ENCODE data around the gene MCRIP1. TPM values are rescaled to one million over a fixed set of nuclear protein-coding genes. Genes with fewer than 3 reads are reported as not detected.

MCRIP1 gene
- polyA plus RNA-seq, 1 donor (not counting 4 experiments of a cell fraction or from before 2014, with no cell fraction given), result 17.7 TPM

- Histone ChIP-seq H2AFZ (ENCODE audit: control insufficient read depth, low read length) (no peak overlapping the region), H3K9me3 (ENCODE audit: control insufficient read depth, low read depth, low read length) (no peaks in the 10 kb centered on the region), H3K4me1 (ENCODE audit: control insufficient read depth, extremely low read depth, insufficient read depth, low read length) (no peaks in the 10 kb centered on the region), H3K27me3 (ENCODE audit: control insufficient read depth, extremely low read depth, insufficient read depth, low read length) (no peaks in the 10 kb centered on the region), H3K27ac (ENCODE audit: control insufficient read depth, insufficient read depth, low read length) (no peak overlapping the region), H3K9ac (ENCODE audit: control insufficient read depth, extremely low read depth, insufficient read depth, low read length) (no peak overlapping the region), H3K36me3 (ENCODE audit: control insufficient read depth in 2 of 2, extremely low read depth in 1 of 2, insufficient read depth in 2 of 2, low read length in 2 of 2) (no peaks in the 10 kb centered on the region), H3K4me3 (ENCODE audit: control insufficient read depth in 2 of 3, extremely low read depth in 1 of 3, insufficient read depth in 2 of 3, low read depth in 1 of 3, low read length in 3 of 3) (no peak overlapping the region), H3K4me2 (ENCODE audit: control insufficient read depth, extremely low read depth, insufficient read depth, low read depth, low read length) (no peak overlapping the region), H3K79me2 (ENCODE audit: control insufficient read depth, insufficient read depth, low read length) (no peaks in the 10 kb centered on the region), H3K9me1 (ENCODE audit: control insufficient read depth, extremely low read depth, insufficient read depth, low read length) (no peaks in the 10 kb centered on the region), H4K20me1 (ENCODE audit: control insufficient read depth, extremely low read depth, insufficient read depth, low read length) (no peaks in the 10 kb centered on the region)
- DNase-seq (ENCODE audit: low read depth, low spot score) (no peak), FAIRE-seq (no peak)
- TF ChIP-seq, protein P1, sequence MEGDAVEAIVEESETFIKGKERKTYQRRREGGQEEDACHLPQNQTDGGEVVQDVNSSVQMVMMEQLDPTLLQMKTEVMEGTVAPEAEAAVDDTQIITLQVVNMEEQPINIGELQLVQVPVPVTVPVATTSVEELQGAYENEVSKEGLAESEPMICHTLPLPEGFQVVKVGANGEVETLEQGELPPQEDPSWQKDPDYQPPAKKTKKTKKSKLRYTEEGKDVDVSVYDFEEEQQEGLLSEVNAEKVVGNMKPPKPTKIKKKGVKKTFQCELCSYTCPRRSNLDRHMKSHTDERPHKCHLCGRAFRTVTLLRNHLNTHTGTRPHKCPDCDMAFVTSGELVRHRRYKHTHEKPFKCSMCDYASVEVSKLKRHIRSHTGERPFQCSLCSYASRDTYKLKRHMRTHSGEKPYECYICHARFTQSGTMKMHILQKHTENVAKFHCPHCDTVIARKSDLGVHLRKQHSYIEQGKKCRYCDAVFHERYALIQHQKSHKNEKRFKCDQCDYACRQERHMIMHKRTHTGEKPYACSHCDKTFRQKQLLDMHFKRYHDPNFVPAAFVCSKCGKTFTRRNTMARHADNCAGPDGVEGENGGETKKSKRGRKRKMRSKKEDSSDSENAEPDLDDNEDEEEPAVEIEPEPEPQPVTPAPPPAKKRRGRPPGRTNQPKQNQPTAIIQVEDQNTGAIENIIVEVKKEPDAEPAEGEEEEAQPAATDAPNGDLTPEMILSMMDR (optimal IDR thresholded peaks at IDR 0.05 in 1 of 3, IDR thresholded peaks at IDR 0.05 in 1 of 3, conservative IDR thresholded peaks at IDR 0.05 in 1 of 3; ENCODE audit: extremely low read depth in 1 of 3, insufficient read depth in 2 of 3, low read length in 3 of 3), result no peak
- no peak for TF ChIP-seq EZH2 (IDR thresholded peaks at IDR 0.05; ENCODE audit: low read length)
- dilution Hi-C loops (cut with MboI; ENCODE audit: extremely low pct_ligation_motif_present, low sequenced_read_pairs), result no loop called here
These were observed 40.1 kb downstream of the MCRIP1 start for GRCh38 chr17:81792675-81793615.

Other genes with a start within 250 kb of the MCRIP1 start
- 64.0 to 76.2 TPM (median 71.7 TPM) in 3 replicates for gene NPLOC4, start 196.2 kb downstream of the MCRIP1 start, polyA plus RNA-seq
- 0.89 to 2.9 TPM (median 1.3 TPM) in 3 replicates for gene TSPAN10, start 196.1 kb downstream of the MCRIP1 start, polyA plus RNA-seq
- gene PDE6G, start 176.7 kb downstream of the MCRIP1 start, polyA plus RNA-seq, result 0.24 TPM in 1 of 3 replicates, not detected in the others
- gene OXLD1, start 166.7 kb downstream of the MCRIP1 start, polyA plus RNA-seq, result 14.7 to 37.4 TPM (median 16.3 TPM) in 3 replicates
- gene CCDC137, start 166.6 kb downstream of the MCRIP1 start, polyA plus RNA-seq, result 15.4 to 22.3 TPM (median 17.2 TPM) in 3 replicates
- 46.5 to 58.3 TPM (median 48.7 TPM) in 3 replicates for gene ARL16, start 149.5 kb downstream of the MCRIP1 start, polyA plus RNA-seq
- 79.6 to 84.1 TPM (median 81.9 TPM) in 3 replicates for gene HGS, start 149.3 kb downstream of the MCRIP1 start, polyA plus RNA-seq
- 78.5 to 96.8 TPM (median 84.2 TPM) in 3 replicates for gene MRPL12, start 129.9 kb downstream of the MCRIP1 start, polyA plus RNA-seq
- gene SLC25A10, start 121.0 kb downstream of the MCRIP1 start, polyA plus RNA-seq, result 12.7 to 18.0 TPM (median 15.9 TPM) in 3 replicates
- not detected in 3 replicates for gene GCGR, start 29.1 kb downstream of the MCRIP1 start, polyA plus RNA-seq
- 0.12 to 0.99 TPM in 2 of 3 replicates, not detected in the other for gene PPP1R27, start 1.8 kb upstream of the MCRIP1 start, polyA plus RNA-seq
- gene P4HB, start 27.2 kb upstream of the MCRIP1 start, polyA plus RNA-seq, result 75.2 to 149 TPM (median 110 TPM) in 3 replicates
- gene ARHGDIA, start 38.0 kb upstream of the MCRIP1 start, polyA plus RNA-seq, result 51.7 to 280 TPM (median 65.7 TPM) in 3 replicates
- 49.6 to 84.5 TPM (median 68.3 TPM) in 3 replicates for gene ALYREF, start 58.3 kb upstream of the MCRIP1 start, polyA plus RNA-seq
- 195 to 269 TPM (median 230 TPM) in 3 replicates for gene ANAPC11, start 58.4 kb upstream of the MCRIP1 start, polyA plus RNA-seq
- 0.07 TPM in 1 of 3 replicates, not detected in the others for gene NPB, start 68.9 kb upstream of the MCRIP1 start, polyA plus RNA-seq
- 38.1 to 47.6 TPM (median 45.8 TPM) in 3 replicates for gene PCYT2, start 78.1 kb upstream of the MCRIP1 start, polyA plus RNA-seq
- 6.9 to 11.9 TPM (median 7.4 TPM) in 3 replicates for gene SIRT7, start 84.9 kb upstream of the MCRIP1 start, polyA plus RNA-seq
- gene MAFG, start 94.4 kb upstream of the MCRIP1 start, polyA plus RNA-seq, result 8.3 to 12.1 TPM (median 9.4 TPM) in 3 replicates
- gene PYCR1, start 104.0 kb upstream of the MCRIP1 start, polyA plus RNA-seq, result 22.2 to 27.9 TPM (median 27.9 TPM) in 3 replicates
- gene MYADML2, start 113.9 kb upstream of the MCRIP1 start, polyA plus RNA-seq, result not detected in 3 replicates
- gene NOTUM, start 127.9 kb upstream of the MCRIP1 start, polyA plus RNA-seq, result not detected in 3 replicates
- 5.2 to 8.3 TPM (median 6.7 TPM) in 3 replicates for gene ASPSCR1, start 144.3 kb upstream of the MCRIP1 start, polyA plus RNA-seq
- gene CENPX, start 189.6 kb upstream of the MCRIP1 start, polyA plus RNA-seq, result 38.3 to 52.0 TPM (median 48.2 TPM) in 3 replicates
- gene LRRC45, start 190.0 kb upstream of the MCRIP1 start, polyA plus RNA-seq, result 2.5 to 3.6 TPM (median 2.9 TPM) in 3 replicates
- gene RAC3, start 198.4 kb upstream of the MCRIP1 start, polyA plus RNA-seq, result 10.2 to 23.0 TPM (median 12.3 TPM) in 3 replicates
- 45.4 to 73.6 TPM (median 64.0 TPM) in 3 replicates for gene DCXR, start 204.4 kb upstream of the MCRIP1 start, polyA plus RNA-seq
- 10.2 to 25.3 TPM (median 13.6 TPM) in 3 replicates for gene RFNG, start 218.5 kb upstream of the MCRIP1 start, polyA plus RNA-seq
- gene GPS1, start 218.6 kb upstream of the MCRIP1 start, polyA plus RNA-seq, result 60.4 to 99.3 TPM (median 81.7 TPM) in 3 replicates
- gene DUS1L, start 232.5 kb upstream of the MCRIP1 start, polyA plus RNA-seq, result 49.1 to 68.3 TPM (median 52.0 TPM) in 3 replicates